ENCODE results near the gene RHBDL3. TPM values are rescaled to one million over a fixed set of nuclear protein-coding genes. Genes with fewer than 3 reads are reported as not detected.
"Not testable (repeated sequence)": the region's sequence is repeated elsewhere in the genome, so short reads cannot be mapped to it uniquely, and the experiment has no call there.

Gene RHBDL3
- total RNA-seq, 1 experiment from 2014 or later = 12.5 TPM

DNA sequence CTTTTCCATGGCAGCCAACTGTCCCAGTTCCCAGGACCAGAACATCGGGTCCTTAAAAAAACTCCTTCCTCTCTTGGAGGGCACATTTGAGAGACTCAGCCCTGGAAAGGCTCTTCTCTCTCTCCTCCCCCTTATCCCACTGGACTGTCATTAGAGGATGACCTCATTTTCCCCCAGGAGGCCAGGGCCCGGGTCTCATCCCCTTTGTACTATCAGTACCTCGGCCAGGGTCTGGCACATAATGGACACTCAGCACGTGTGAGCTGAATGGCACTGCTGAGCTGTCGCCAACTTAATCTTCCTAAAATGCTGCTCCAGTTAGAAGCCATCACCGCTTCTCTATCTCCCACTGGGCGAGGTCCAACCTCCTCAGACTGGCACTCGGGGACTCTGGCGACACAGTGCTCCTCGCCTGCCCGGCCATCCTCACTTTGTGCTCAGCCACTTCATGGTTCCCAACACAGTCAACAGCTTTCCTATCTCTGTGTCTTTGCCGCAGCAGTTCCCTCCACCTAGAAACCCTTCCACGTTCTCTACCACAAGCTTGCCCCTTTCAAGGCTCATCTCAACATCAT is 3.6 kb upstream of the RHBDL3 start:
- no peak for DNase-seq
- no peak overlapping the region for H3K56ac ChIP-seq (ENCODE audit: insufficient read length, low read depth, low read length)
- no CpG with 5 or more reads among the region's 13 CpGs for WGBS (ENCODE audit: extremely low coverage, insufficient read length, low lambda C conversion rate)
- H3K4ac ChIP-seq (ENCODE audit: low read depth, low read length) = no peak overlapping the region
- H2BK5ac ChIP-seq (ENCODE audit: insufficient read length, low read length) = no peak overlapping the region
- Mint-ChIP-seq H3K36me3 (ENCODE audit: insufficient read depth in 1 of 3, low read depth in 3 of 3) (peaks cover 0 to 4% (median 0%) of the 10 kb centered on the region in 3 experiments; a peak in 2 of 7 replicates), H3K4me3 (no peak overlapping the region), H3K9me3 (no peaks in the 10 kb centered on the region; a peak in 1 of 5 replicates), H3K27me3 (ENCODE audit: low read depth) (peaks cover 56% of the 10 kb centered on the region), H3K27ac (no peak overlapping the region), H3K4me1 (peaks cover 40 to 57% of the 10 kb centered on the region in 2 experiments)
- no peak overlapping the region for H4K5ac ChIP-seq (ENCODE audit: insufficient read length, low read depth, low read length)
- H3K9ac ChIP-seq (ENCODE audit: extremely low read depth, insufficient read length, low read length) = no peak overlapping the region
- no peak overlapping the region for H2BK15ac ChIP-seq (ENCODE audit: low read depth, low read length)
- H3K23me2 ChIP-seq (ENCODE audit: insufficient read length, low read depth, low read length, poor library complexity, severe bottlenecking) = peaks cover 6% of the 10 kb centered on the region
- H4K20me1 ChIP-seq (ENCODE audit: control insufficient read depth, insufficient read depth, insufficient read length) = no peaks in the 10 kb centered on the region
- H2BK120ac ChIP-seq (ENCODE audit: low read depth, low read length, poor library complexity, severe bottlenecking) = no peak overlapping the region
- no peak overlapping the region for H3K18ac ChIP-seq (ENCODE audit: insufficient read length, low read depth, low read length)
- H3K4me2 ChIP-seq (ENCODE audit: insufficient read depth, insufficient read length, low read length) = no peak overlapping the region
- no peak overlapping the region for H4K91ac ChIP-seq (ENCODE audit: insufficient read length, low read depth, low read length)
- no peak overlapping the region for H2AFZ ChIP-seq (ENCODE audit: low read length)
- no peak overlapping the region for H3T11ph ChIP-seq (ENCODE audit: low read length)
- no peak overlapping the region for H2BK20ac ChIP-seq (ENCODE audit: low read depth, low read length, poor library complexity, severe bottlenecking)
- H3K14ac ChIP-seq (ENCODE audit: insufficient read depth, low read length) = no peak overlapping the region
- H3K23ac ChIP-seq (ENCODE audit: insufficient read length, low read depth, low read length) = no peak overlapping the region
- TF ChIP-seq, protein P1, sequence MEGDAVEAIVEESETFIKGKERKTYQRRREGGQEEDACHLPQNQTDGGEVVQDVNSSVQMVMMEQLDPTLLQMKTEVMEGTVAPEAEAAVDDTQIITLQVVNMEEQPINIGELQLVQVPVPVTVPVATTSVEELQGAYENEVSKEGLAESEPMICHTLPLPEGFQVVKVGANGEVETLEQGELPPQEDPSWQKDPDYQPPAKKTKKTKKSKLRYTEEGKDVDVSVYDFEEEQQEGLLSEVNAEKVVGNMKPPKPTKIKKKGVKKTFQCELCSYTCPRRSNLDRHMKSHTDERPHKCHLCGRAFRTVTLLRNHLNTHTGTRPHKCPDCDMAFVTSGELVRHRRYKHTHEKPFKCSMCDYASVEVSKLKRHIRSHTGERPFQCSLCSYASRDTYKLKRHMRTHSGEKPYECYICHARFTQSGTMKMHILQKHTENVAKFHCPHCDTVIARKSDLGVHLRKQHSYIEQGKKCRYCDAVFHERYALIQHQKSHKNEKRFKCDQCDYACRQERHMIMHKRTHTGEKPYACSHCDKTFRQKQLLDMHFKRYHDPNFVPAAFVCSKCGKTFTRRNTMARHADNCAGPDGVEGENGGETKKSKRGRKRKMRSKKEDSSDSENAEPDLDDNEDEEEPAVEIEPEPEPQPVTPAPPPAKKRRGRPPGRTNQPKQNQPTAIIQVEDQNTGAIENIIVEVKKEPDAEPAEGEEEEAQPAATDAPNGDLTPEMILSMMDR (conservative IDR thresholded peaks at IDR 0.05) = no peak
- H2BK12ac ChIP-seq (ENCODE audit: insufficient read length, low read depth, low read length) = no peak overlapping the region
- no peaks in the 10 kb centered on the region for H3K79me2 ChIP-seq (ENCODE audit: insufficient read depth, low read length)
- no peak overlapping the region for H4K8ac ChIP-seq (replicated peaks; ENCODE audit: insufficient read length, low read depth, low read length)
- H3K9me3 ChIP-seq (ENCODE audit: control insufficient read depth, low read depth, low read length) = no peaks in the 10 kb centered on the region
- H3K79me1 ChIP-seq (ENCODE audit: insufficient read depth, low read depth, low read length, poor library complexity, severe bottlenecking) = no peaks in the 10 kb centered on the region
- H3K27me3 ChIP-seq (ENCODE audit: insufficient read depth, low read length) = no peaks in the 10 kb centered on the region; the same call in 1 of the 2 replicates
- H2AK5ac ChIP-seq (ENCODE audit: insufficient read length, low read length) = no peak overlapping the region
- H3K27ac ChIP-seq (ENCODE audit: insufficient read length, low read depth, low read length) = no peak overlapping the region
- peaks cover 5% of the 10 kb centered on the region; the same call in 1 of the 2 replicates for H3K4me1 ChIP-seq (ENCODE audit: insufficient read depth, low read length)

DNA sequence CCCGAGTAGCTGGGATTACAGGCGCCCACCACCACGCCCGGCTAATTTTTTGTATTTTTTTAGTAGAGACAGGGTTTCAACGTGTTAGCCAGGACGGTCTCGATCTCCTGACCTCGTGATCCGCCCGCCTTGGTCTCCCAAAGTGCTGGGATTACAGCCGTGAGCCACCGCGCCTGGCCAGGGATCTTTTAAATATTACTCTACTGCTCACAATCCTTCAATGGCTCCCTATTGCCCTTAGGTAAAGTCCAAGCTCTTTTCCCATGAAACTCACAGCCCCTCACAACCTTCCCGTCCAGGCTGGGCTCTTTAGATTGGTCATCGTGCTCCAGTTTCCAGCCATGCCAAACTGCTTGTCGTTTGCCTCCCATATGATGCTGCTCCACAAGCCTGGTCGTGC is 2.1 kb upstream of the RHBDL3 start:
- H3K4me3 Mint-ChIP-seq, DNase-seq: not testable (repeated sequence)
- peaks cover 69% of the 10 kb centered on the region for H3K27me3 Mint-ChIP-seq (ENCODE audit: low read depth)

More for the DNA sequence above, 2.1 kb upstream of the RHBDL3 start:
- not testable (repeated sequence) for H3K18ac ChIP-seq (ENCODE audit: insufficient read length, low read depth, low read length); H3K14ac ChIP-seq (ENCODE audit: insufficient read depth, low read length); H3K56ac ChIP-seq (ENCODE audit: insufficient read length, low read depth, low read length); H2BK120ac ChIP-seq (ENCODE audit: low read depth, low read length, poor library complexity, severe bottlenecking); H3K4me2 ChIP-seq (ENCODE audit: insufficient read depth, insufficient read length, low read length); H3K9me3 Mint-ChIP-seq; H2BK5ac ChIP-seq (ENCODE audit: insufficient read length, low read length); H2BK15ac ChIP-seq (ENCODE audit: low read depth, low read length); H4K91ac ChIP-seq (ENCODE audit: insufficient read length, low read depth, low read length); H3K79me2 ChIP-seq (ENCODE audit: insufficient read depth, low read length); H3K27me3 ChIP-seq (ENCODE audit: insufficient read depth, low read length); H3K9me3 ChIP-seq (ENCODE audit: control insufficient read depth, low read depth, low read length); H3K27ac Mint-ChIP-seq; H4K20me1 ChIP-seq (ENCODE audit: control insufficient read depth, insufficient read depth, insufficient read length); H3K27ac ChIP-seq (ENCODE audit: insufficient read length, low read depth, low read length); H2BK12ac ChIP-seq (ENCODE audit: insufficient read length, low read depth, low read length); H3K23ac ChIP-seq (ENCODE audit: insufficient read length, low read depth, low read length); H3K4me1 ChIP-seq (ENCODE audit: insufficient read depth, low read length); H3T11ph ChIP-seq (ENCODE audit: low read length); H4K8ac ChIP-seq (replicated peaks; ENCODE audit: insufficient read length, low read depth, low read length); H3K9ac ChIP-seq (ENCODE audit: extremely low read depth, insufficient read length, low read length); H3K36me3 Mint-ChIP-seq (ENCODE audit: insufficient read depth in 1 of 3, low read depth in 3 of 3); H4K5ac ChIP-seq (ENCODE audit: insufficient read length, low read depth, low read length); H3K4ac ChIP-seq (ENCODE audit: low read depth, low read length); H2AK5ac ChIP-seq (ENCODE audit: insufficient read length, low read length); H2AFZ ChIP-seq (ENCODE audit: low read length); H2BK20ac ChIP-seq (ENCODE audit: low read depth, low read length, poor library complexity, severe bottlenecking); H3K79me1 ChIP-seq (ENCODE audit: insufficient read depth, low read depth, low read length, poor library complexity, severe bottlenecking)
- peaks cover 14% of the 10 kb centered on the region for H3K23me2 ChIP-seq (ENCODE audit: insufficient read length, low read depth, low read length, poor library complexity, severe bottlenecking)
- H3K4me1 Mint-ChIP-seq = peaks cover 45 to 56% of the 10 kb centered on the region in 2 experiments
- WGBS (ENCODE audit: extremely low coverage, insufficient read length, low lambda C conversion rate) = no CpG with 5 or more reads among the region's 17 CpGs
